ENCODE measurements around the gene CSRP2.

The CSRP2 gene

GRCh38 chr12:76863005-76863670 lies 15.7 kb downstream of the CSRP2 start:
- no peak for DNase-seq (ENCODE audit: low read depth)

GRCh38 chr12:76860256-76860655 lies 18.6 kb downstream of the CSRP2 start:
- no peak for DNase-seq (ENCODE audit: low read depth)

DNA sequence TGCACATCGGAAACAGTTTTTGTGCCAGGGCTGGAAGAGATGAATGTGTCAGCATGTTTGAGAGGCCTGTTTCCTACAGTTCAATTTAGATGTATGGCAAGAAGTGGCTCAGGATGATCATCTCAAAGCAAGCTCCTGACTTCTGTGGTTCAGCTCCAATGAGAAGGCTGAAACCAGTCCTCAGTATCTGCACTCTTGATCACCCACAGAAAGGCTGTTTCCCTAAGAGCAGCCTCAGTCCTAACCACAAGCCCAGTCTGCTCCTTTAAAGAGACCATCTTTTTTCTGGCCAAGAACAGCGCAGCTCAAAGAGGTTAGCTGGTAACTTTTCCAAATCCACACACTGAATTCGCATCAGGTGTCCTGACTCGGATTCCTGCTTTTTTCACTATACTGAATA lies 19.2 kb downstream of the CSRP2 start:
- DNase-seq (ENCODE audit: low read depth) = no peak

DNA sequence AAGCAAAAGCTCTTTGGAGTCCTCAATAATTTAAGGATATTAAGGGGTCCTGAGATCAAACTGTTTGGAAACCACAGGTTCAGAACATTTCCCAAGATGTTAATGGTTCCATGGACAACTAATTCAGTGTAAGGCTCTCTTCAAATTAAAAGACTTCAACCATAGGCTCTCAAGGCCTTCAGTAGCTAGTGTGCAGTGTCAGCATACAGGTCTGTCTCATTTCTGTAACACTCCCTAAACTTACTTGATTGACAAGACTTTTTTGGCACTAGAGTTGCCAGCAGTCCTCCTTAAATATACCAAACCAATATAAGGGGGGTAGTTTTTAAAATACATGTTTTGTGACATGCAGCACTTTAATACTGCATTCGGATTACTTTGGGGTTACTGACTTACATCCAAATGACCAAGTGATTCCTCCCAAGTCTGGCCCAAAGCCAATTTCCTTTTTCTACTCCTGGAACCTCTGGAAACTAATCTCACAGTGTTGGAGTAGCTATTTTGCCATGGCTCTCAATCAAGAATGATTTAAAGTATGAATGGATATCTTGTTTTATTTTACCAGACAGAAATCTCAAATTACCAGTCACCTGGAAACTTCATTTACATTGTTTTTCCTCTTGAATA lies 22.7 kb downstream of the CSRP2 start:
- DNase-seq (ENCODE audit: low read depth) = no peak

- DNase-seq (ENCODE audit: low read depth) = no peak
Observed at GRCh38 chr12:76855271-76855670, 23.5 kb downstream of the CSRP2 start.

DNA sequence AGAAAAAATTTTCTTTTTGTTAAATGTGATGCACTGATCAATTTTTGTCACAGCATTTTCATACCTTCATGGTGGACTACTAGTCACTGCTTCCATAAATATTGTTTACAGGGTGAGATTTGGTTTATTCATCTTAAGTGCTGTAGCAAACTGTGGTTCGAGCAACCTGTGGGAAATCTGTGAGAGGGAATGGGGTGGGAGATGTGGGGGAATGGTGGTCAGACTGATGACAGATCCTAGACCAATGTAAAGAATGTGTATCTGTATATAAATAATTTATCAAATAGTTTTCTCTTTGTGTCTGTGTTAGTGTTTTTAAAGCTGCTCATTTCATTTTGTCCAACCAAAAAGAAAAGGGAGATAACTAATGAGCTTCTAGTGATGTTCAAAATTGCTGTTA lies 26.7 kb downstream of the CSRP2 start:
- DNase-seq (ENCODE audit: low read depth) = no peak

- DNase-seq (ENCODE audit: low read depth) = no peak
Observed at GRCh38 chr12:76848132-76848531, 30.7 kb downstream of the CSRP2 start.

DNA sequence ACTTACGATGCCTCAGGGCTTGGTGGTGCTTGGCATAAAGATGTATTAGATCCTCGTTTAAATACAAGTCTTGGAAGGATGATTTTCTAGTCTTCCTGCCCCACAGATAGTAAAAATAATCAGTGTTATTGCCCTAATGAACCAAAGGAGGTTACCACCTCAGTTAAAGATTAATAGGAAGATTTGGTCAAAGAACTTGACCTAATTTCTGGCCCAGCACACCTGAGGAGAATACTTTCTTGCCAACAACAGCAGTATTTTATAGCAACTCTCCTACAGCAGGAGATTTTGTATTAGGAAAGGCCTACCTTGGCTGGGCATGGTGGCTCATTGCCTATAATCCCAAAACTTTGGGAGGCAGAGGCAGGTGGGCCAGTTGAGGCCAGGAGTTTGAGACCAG lies 31.6 kb downstream of the CSRP2 start:
- no peak for DNase-seq (ENCODE audit: low read depth)

GRCh38 chr12:76836633-76837032 lies 42.2 kb downstream of the CSRP2 start:
- DNase-seq (ENCODE audit: low read depth) = no peak

GRCh38 chr12:76830436-76830835 lies 48.4 kb downstream of the CSRP2 start:
- no peak for DNase-seq (ENCODE audit: low read depth)

GRCh38 chr12:76820888-76821482 lies 57.8 kb downstream of the CSRP2 start:
- no peak for DNase-seq (ENCODE audit: low read depth)

DNA sequence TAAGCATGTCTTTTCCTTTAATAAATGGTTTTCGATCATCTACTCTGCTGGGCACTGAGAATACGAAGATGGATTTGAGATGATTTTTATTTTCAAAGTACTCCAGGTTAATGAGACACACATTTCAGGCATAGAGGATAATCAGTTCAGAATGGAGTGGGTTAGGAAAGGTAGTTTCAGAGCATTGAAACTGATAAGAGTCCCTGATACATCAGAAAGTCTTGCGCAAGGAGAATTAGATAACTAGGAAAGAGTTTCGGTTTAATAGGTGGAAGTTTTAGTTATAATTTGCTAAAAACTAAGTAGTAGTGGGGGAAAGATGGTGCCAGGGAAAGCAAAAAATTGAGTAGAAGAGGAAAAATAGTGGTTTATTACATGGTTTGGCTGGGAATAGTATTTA lies 64.8 kb downstream of the CSRP2 start:
- DNase-seq (ENCODE audit: low read depth) = no peak

DNA sequence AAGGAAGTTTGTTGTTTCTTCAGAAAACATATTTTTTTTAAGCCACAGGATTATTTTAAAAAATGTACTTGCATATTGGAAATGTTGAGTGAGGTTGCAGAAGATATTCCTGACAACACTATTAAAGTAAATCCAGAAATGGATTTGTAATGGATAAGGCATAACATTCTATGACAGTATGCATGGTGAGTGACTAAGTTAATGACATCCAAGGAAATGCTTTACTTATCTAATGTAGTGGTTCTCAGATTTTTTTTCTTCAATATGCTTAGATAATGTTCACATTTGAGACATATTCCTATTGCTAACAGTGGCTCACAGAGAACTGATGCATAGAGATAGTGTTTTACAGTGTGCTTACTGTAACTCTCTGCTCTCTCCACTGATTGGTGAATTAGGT lies 65.6 kb downstream of the CSRP2 start:
- DNase-seq (ENCODE audit: low read depth) = no peak

DNA sequence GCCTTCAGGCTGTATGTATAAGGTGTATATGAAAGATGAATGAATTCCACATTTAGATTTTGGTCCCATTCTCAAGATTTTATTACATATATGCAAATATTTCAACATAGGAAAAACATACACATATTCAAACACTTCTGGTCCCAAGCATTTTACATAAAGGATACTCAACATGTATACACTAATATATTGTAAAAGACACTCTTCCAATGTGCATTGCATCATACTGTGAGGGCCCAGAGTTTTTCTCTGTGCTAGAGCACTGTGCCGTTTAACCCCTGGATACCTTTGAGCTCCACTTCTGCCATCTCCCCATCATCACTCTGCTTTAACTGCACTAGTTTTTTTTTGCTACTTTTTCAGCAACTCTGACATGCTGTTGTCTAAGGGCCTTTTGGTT lies 66.8 kb downstream of the CSRP2 start:
- no peak for DNase-seq (ENCODE audit: low read depth)

DNA sequence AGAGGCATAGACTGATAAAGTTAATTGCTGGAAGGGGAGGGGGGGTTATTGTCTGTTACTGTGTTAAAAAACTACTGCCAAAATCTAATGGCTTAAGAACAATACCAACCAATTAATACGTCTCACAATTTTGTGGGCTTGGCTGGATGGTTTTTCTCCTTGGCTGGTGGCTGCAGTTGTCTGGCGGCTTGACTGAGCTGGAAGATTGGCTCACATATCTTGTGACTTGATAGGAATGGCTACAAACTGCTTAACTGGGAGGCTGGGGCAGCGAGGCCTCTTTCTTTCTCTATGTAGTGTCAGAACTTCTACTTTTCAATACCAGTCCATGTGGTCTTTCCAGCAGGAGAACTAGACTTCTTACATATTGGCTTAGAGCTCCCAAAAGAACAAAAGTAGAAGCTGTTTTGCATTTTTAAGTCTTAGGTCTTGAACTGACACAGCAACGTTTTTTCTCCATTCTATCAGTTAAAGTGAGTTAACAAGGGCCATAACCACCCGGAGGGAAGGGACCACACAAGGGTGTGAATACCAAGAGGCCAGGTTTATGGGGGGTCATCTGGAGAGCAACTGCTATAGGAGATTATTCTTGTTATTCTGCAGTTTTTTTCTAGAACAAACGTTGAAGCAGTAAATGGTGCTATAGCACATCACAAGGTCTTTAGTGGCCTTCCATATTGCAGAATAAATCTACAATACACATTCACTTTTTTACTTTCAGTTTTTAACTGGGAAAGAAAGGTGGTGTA lies 68.0 kb downstream of the CSRP2 start:
- no peak for DNase-seq (ENCODE audit: low read depth)

Data from stimulated activated CD8-positive, alpha-beta memory T cell treated with anti-CD3 and anti-CD28 coated beads, Interleukin-12 subunit alpha, Interleukin-12 subunit beta, amount 100 ng/mL, for 1 hour (primary cell).